Measurements from ENCODE around the gene SLC22A14.
"Not testable (repeated sequence)": the region's sequence is repeated elsewhere in the genome, so short reads cannot be mapped to it uniquely, and the experiment has no call there.

The SLC22A14 gene

DNA sequence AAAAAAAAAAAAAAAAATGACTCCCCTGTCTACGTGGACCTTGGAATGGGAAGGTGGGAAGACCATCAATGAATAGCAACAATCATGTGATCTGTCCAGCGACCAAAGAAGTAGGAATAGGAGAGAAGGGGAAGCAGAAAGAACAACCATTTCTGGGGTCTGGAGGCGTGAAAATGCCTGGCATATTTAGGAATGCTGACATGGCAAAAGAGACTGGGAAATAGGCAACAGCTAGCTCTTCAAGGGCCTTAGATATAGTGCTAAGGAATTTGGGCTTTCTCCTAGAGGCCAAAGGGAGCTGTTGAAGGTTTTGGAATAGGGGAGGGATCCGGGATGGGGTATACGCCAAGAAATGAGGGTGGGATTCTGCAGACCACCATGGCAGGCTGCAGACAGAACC is 10.5 kb upstream of the SLC22A14 start:
- DNase-seq, result no peak

DNA sequence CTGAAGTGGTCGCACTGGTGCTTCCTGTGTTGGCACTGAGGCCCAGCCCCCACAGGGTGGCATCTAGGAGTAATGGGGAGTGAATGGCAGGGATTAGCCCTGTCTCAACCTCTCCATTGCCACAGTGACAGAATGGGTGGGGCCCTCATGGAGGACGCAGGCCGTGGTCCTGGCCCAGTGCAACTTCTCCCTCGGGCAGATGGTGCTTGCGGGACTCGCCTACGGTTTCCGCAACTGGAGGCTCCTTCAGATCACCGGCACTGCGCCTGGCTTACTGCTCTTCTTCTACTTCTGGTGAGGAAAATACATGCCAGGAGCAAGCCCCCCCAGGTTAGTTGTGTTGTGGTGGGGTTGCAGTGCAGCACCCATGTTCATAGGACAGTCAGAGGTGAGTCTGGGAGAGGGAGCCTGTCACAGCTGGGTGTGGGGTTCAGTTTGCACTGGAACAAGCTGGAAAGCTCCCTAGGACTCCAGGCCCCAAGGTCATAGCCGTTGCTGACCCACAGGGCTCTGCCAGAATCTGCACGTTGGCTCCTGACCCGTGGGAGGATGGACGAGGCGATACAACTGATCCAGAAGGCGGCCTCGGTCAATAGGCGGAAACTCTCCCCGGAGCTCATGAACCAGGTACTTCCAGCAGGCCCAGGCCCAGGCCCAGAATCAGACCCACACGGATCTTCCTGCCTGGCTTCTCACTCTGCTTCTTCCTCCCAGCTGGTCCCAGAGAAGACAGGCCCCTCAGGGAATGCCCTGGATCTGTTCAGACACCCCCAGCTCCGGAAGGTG is 7.0 kb upstream of the SLC22A14 start:
- no peak for DNase-seq

DNA sequence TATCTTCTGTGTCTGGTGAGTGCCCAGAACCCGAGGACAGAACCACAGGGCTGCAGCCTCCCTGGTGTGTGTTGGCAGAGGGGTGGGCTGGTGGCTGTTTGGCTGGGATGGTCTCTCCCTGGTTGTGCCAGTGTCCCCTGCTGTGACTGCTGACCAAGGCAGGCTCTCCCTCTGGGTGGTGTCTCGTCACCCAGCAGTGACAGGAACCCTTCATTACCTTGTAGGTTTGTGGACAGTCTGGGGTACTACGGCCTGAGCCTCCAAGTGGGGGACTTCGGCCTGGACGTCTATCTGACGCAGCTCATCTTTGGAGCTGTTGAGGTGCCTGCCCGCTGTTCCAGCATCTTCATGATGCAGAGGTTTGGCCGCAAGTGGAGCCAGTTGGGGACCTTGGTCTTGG is 6.4 kb upstream of the SLC22A14 start:
- DNase-seq, result no peak

DNA sequence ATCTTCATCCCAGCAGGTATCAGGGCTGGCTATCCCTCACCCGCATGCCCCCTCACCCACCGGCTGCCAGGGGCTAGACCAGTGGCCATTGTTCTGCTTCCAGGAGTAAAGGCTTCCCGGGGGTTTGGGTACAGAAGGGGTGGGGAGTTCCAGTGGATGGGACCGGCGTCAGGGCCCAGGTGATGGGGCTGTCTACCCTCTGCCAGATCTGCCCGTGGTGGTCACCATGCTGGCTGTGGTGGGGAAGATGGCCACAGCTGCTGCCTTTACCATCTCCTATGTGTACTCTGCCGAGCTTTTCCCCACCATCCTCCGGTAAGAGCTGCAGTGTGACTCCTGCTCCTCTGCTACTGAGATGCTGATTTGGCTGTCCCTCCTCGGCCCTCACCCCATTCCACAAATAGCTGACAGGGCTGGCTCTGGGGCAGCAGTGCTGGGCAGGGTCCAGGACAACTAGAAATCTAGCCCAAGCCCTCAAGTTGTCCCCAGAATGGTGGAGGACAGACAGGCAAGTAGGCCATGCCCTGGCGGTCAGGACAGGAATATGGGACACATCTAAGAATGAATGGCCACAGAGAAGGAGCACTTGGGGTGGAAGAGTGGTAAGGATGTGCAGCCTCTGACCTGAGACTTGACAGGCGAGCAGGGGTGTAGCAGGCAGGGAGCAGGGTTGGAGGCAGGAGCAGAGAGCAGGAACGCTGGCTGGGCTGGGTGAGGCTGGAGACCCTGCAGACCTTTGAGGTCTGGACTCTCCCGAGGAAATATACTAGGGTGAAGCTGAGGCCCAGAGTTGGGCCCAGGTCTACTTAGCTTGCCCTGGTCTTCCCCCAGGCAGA is 5.8 kb upstream of the SLC22A14 start:
- no peak for DNase-seq

DNA sequence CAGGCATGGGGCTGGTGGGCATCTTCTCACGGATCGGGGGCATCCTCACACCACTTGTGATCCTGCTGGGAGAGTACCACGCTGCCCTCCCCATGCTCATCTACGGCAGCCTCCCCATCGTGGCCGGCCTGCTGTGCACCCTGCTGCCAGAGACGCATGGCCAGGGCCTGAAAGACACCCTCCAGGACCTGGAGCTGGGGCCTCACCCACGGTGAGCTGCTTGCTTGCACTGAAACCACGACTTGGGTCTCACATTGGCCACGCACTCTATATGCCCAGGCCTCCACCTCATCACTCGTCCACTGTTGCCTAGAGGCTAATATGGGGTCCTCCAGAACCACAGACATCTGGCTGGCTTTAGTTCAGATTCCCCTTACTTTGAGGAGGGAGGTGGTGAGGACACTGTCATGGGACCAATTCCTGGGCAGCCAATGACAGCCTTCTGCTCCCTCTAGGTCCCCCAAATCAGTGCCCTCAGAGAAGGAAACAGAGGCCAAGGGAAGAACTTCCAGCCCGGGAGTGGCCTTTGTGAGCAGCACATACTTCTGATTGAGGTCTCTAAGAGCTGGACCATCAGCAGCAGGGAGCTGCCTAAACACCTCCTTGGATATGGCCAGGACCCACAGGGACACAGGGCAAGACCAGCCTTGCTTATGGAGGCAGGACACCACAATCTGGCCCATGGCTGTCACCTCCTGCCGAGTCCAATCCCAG is 5.0 kb upstream of the SLC22A14 start:
- no peak for DNase-seq

DNA sequence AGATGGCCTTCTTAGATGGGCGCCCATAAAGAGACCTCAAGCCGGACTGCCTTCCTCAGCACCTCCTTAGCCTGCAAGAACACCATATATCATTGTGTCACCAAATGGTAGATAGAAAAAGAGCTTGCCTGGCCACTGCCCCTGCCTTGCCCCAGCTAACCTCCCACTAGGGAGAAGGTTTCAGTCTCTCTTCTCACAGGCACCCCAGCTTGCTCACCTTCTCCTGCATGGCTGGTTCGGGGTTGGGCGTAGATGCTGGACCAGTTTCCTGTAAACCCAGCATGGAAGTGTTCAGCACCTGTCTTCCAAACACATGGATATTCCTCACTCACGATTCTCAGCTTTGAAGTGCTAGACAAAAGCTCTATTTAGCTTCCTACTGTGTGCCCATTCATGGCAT is 3.3 kb upstream of the SLC22A14 start:
- no peak for DNase-seq

DNA sequence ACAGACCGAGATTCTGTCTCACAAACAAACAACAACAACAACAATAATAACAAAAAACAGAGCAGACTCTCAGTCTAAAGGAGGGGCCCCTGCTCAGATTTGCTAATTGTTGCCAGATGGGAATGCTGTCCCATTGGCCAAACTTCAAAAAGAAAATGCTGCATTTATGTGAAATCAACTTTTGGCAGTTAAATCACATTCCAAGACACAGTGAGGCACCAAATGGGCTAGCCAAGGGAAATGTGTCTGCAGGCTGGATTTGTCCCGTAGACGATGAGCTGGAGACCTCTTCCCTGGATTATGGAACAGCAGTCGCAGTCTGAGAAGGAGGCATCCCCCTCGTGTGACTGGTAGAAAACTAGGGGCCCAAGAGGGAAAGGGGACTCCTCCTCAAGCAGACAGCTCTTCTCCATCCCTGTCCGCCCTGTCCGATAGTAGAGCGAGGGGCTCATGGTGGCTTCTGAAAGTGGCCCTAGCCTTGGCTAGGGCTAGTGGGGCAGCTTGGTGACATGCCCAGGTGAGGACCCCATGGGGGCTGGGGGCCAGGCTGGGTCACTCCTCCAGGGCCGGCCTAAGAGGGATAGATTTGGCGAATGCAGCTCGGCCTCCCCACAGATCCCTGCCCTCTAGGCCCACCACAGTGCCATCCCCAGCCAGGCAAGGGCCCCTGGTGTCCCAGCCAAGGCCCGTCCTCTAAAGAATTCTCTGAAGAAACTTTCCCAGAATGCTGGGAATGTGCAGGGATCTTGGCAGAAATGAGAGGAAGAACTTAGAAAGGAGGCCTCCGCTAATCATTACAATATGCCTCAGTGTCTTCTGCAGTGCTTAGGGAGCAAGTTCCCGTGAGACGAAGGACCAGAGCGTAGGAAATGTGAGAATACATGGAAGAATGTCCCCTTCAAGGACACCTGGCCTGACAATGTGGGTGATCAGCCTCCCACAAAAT is 2.0 kb downstream of the SLC22A14 start:
- no peak for DNase-seq

DNA sequence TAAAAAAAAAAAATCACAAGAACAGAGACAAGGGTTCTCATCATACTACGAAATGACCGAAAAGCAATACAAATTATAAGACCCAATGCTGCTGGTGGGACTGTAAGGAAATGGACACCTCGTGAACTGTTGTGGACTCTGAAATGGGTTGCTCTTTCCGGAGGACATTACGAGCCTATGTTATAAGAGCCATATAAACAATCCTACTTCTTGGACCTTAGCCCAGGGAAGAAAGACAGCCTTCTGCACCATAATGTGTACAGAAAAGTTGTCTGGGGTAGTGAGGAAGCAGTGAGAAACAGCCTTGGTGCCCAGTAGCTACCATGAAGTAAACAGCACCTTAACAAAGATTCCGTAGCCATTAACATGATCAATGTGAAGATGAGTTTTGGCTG is 2.7 kb downstream of the SLC22A14 start:
- no peak for DNase-seq

DNA sequence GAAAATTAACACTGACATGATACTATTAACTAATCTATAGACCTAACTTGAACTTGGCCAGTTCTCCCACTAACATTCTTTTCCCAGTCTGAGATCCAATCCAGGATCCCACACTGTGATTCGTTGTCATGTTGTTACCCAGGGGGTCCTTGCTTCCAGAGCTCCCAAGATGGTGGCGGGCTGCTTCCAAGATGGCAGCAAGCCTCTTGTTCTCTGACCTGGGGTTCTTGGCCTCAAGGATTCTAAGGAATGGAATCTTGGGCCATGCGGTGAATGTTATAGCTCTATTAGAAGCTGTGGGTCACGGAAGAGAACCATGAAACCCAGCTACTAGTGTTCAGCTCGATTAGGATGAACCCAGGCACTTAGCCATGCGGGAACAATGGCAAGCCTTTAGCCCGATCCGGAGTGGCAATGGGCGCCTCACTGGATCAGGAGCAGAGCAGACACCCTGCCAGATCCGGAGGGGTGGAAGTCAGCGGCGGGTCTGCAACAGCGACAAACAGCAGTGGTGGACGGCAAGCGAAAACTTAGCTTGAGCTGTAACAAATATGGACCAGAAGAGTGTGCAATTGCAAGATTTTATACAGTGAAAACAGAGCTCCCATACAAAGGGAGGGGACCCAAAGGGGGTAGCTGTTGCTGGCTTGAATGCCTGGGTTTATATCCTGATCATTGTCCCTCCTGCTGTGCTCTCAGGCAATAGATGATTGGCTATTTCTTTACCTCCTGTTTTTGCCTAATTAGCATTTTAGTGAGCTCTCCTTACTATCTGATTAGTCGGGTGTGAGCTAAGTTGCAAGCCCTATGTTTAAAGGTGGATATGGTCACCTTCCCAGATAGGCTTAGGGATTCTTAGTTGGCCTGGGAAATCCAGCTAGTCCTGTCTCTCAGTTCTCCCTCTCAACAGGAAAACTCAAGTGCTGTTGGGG is 7.5 kb downstream of the SLC22A14 start:
- not testable (repeated sequence) for DNase-seq

DNA sequence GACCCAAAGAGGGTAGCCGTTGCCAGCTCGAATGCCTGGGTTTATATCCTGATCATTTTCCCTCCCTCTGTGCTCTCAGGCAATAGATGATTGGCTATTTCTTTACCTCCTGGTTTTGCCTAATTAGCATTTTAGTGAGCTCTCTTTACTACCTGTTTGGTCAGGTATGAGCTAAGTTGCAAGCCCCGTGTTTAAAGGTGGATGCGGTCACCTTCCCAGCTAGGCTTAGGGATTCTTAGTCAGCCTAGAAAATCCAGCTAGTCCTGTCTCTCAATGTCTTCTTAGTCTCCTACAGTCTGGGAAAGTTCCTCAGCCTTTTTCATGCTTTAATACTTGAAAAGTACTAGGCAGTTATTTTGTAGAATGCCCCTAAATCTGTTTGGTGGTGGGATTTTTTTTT is 15.0 kb downstream of the SLC22A14 start:
- not testable (repeated sequence) for DNase-seq

DNA sequence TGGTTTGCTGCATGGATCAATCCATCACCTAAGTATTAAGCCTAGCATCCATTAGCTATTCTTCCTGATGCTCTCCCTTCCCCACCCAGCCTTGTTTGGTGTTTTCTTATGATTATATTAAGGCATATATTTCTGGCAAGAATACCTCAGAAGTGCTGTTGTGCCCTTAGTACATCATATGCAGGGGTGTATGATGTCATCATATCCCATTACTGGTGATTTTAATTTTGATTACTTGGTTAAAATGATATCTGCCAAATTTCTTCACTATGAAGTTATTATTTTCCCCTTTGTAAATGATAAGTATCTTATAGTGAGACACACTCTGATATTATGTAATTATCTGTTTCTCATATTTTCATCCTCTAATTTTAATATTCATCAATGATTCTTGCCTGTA is 15.4 kb downstream of the SLC22A14 start:
- DNase-seq, result no peak

DNA sequence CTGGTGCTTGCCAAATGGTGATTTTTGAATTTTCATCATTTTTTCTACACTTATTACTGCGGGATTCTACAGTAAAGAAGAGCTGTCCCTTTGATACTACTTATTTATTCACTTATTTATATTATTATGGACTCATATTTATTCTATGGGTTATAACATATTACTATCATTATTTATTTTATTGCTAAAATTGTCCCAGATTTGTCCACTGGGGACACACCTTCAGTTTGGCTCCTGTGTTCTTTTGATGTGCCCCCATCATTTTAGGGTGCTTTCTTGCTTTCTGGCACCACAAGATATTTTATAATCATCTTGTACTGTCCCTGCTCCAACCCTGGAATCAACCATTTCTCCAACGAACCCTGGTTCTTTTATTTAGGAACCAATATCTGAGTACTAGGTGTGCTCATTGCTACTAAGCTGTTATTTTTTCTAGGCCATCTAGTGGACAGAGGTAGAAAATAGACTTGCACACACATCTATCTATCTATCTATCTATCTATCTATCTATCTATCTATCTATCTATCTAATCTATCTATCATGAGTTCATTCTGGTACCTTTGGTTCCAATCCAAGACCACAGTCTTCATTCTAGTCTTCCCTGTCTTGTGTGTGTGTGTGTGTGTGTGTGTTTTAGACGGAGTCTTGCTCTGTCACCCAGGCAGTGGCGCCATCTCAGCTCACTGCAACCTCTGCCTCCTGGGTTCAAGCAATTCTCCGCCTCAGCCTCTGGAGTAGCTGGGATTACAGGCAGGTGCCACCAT is 16.0 kb downstream of the SLC22A14 start:
- no peak for DNase-seq

DNA sequence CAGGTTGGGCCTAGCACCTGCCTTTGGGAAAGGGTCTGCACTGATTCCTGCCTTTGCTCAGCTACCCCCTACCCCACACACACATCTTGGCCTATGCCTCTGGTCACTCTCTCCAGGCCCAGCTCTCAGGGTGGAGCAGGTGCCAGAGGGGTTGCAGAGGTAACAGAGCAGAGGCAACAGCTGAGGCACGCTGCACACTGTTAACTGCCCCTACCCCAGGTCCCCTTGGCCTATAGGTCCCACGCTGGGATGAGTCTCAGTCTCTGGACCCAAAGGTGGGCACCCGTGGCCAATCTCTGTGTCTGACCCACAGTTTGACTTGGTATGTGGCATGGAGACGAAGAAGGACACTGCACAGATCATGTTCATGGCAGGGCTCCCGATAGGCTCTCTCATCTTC is 24.8 kb downstream of the SLC22A14 start:
- DNase-seq, result no peak

DNA sequence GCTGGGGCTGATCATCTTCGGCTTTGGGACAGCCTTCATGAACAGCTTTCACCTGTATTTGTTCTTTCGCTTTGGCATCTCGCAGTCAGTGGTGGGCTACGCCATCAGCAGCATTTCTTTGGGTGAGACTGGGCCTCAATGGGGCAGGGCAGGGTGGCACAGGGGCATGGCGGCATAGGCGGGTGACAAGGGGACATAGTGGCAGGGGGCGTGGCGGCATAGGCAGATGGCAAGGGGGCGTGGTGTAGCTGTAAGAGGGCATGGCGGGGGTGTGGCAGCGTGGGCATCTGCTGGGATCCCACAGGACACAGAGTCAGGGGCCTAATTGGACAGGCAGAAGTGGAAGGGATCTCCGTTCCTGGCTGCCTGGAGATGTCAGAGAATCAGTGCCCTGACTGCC is 25.5 kb downstream of the SLC22A14 start:
- DNase-seq, result no peak

DNA sequence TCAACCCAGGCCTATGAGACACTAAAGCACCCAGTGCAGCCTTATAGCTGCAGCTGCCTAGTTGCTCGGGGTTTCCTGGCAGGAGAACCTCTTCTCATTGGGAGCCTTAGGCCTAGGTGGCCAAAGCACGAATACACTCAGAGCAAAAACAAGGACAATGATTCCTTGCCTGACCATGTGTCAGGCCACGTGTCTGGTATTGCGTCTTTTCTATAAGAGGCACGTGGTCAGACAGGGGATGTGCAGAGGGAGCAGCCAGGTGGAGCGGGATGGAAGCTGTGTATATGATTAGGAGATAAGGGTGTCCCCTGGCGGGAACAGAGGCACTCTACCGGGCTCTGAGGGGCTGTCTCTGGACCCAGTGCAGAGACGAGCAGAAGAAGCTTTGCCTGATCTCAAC is 26.4 kb downstream of the SLC22A14 start:
- DNase-seq, result no peak

DNA sequence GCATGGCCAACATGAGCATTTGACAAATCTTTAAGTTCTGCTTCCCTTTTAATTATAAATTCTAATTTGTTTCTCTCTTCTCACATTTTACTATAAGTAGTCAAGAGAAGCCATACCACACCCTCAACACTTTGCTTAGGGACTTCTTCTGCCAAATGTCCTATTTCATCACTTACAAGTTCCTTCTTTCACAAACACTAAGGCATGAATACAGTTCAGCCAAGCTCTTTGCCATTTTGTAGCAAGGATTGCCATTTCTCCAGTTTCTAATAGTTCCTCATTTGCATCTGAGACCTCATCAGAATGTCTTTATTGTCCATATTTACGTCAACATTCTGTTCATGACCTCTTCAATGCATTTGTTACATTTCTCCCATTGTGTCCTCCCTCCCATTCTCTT is 29.4 kb downstream of the SLC22A14 start:
- no peak for DNase-seq

DNA sequence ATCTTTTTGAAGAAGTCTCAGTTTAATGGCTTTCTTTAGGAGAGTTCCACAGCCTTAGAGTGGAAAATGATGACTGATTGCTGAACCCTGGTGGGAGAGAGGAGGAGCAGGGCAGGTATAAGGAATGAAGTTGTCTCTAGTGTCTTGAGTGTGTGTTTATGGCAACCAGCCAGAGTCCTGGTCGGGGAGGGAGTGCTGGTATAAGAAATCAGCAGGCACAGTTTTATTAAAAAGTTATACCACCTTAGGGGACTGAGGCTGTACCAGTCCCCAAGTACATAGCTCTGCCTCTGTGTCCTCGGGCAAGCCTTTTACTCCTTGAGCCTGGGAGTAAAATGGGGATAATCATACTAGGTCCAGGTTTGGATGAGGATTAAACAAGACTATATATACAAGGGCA is 29.8 kb downstream of the SLC22A14 start:
- DNase-seq, result no peak

DNA sequence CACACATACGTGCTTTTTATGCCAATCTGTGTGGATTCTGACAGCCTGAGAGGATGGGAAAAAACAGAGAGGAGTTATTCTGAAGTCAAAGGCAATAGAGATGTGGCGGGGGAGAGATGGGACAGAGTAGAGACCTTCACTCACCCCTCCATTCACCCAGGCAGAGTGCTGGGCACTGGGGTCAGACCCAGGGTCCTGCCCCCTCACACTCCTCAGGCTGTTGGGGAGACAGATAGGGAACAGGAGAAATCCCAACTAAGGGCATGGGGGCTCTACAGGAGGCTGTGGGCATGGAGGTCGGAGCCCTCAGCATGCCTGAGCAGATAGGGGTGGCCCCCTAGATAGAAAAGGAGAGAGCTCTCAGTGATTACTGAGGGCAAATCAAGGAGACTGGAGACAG is 30.3 kb downstream of the SLC22A14 start:
- DNase-seq, result no peak

DNA sequence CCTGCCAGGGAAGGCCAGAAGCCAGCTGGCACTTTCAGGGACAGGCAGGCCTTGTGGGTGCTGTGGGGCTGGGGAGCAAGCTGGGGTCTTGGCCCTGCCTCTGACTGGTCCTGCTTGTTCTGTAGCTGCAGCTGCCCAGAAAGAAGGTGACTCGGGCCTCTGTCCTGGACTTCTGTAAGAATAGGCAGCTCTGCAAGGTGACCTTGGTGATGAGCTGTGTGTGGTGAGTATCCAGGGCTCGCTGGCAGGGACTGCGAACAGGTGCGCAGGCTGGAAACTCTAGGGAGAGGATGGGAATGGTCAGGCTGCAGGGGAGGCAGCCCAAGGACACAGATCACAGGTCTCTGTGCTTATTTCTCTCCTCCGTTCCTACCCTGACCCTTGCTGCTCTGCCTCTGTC is 31.2 kb downstream of the SLC22A14 start:
- no peak for DNase-seq

DNA sequence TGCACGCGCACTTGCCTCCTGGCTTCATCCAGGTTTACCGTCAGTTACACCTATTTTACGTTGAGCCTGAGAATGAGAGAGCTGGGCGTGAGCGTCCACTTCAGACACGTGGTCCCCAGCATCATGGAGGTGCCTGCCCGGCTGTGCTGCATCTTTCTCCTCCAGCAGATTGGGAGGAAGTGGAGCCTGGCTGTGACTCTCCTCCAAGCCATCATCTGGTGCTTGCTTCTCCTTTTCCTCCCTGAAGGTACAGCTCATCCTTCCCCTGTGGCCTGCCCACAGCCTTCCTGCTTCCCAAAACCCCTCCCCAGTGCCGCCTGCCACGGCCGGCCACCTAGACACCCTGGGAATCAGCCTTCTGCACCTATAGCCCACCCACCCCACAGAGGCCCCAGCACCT is 31.6 kb downstream of the SLC22A14 start:
- no peak for DNase-seq

Data from activated gamma-delta T cell (primary cell).